Measurements from ENCODE around the gene ZNF184. TPM values are rescaled to one million over a fixed set of nuclear protein-coding genes. Genes with fewer than 3 reads are reported as not detected.

ZNF184 gene
- total and polyA plus RNA-seq, 9 of the 15 experiments (the other 6 are each of a cell fraction or from before 2014, with no cell fraction given) = 7.6 to 22.2 (median 12.8) TPM

DNA sequence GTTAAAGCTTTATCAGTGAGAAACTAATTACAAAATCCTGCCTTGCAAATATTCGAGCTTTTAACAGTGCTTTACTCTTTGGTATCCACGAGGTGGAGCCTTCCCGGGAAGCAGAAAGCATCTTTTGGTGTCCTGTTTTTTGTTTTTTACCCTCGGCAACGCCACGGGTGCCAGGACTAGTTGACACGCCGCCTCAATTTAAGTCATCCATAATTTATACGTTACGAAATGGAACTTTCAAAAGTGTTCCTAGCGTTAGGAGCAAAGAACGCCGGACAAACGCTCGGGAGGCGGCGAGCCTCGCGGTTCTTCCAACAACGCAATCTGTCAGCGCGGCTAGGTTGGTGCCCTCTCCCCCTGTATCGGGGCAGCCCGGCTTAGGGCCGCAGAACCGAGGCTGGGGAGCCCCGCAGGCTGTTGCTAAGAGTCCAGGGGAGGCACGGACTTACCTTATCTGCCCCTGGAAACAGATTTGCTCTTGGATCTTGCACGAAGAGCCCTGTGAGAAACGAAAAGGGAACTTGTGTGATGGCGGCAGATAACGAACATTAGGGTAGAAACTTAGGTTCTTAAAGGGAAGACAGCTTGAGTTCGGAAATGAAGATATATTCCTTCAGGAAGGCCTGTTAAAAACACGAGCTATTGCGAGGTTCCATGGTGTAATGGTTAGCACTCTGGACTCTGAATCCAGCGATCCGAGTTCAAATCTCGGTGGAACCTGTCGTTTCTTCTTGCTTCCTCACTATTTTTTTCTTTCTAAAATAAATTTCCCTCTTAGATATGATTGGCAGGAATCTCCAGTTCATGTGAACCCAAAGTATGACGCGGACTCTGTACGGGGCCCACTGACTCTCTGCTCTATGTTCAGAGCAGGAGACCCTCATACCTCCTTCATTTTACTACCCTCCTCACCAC is 46.2 kb upstream of the ZNF184 start (continued):
- TF ChIP-seq PREB (CRISPR knock-in tag; IDR thresholded peaks at IDR 0.05) (peak; percentile 99), ZNF263 (CRISPR knock-in tag; IDR thresholded peaks at IDR 0.05; ENCODE audit: borderline replicate concordance) (no peak; the same call in 1 of the 2 replicates), ZNF551 (CRISPR knock-in tag; IDR thresholded peaks at IDR 0.05) (no peak), XRCC4 (IDR thresholded peaks at IDR 0.05; ENCODE audit: extremely low read depth, insufficient read depth, insufficient read length) (no peak), ZNF507 (tag; conservative IDR thresholded peaks at IDR 0.05) (no peak), ZNF143 (CRISPR knock-in tag; IDR thresholded peaks at IDR 0.05) (no peak), GABPB1 (CRISPR knock-in tag; IDR thresholded peaks at IDR 0.05) (peak; percentile 72; the same call in 1 of the 2 replicates), ZNF583 (CRISPR knock-in tag; IDR thresholded peaks at IDR 0.05) (no peak), SUPT5H (IDR thresholded peaks at IDR 0.05) (no peak; the same call in 1 of the 2 replicates), TAF1 (IDR thresholded peaks at IDR 0.05; ENCODE audit: control insufficient read depth, extremely low read depth, insufficient read depth, low read length, severe bottlenecking) (no peak), SRF (CRISPR knock-in tag; IDR thresholded peaks at IDR 0.05) (no peak; a peak in 1 of 4 replicates), TSC22D4 (tag; IDR thresholded peaks at IDR 0.05) (no peak), ZNF184 (CRISPR knock-in tag; IDR thresholded peaks at IDR 0.05) (no peak), KAT8 (IDR thresholded peaks at IDR 0.05; ENCODE audit: low read depth) (no peak), NCOA4 (IDR thresholded peaks at IDR 0.05; ENCODE audit: partially characterized antibody) (no peak), E2F8 (IDR thresholded peaks at IDR 0.05; ENCODE audit: low read depth, partially characterized antibody) (peak; percentile 78), HNRNPLL (IDR thresholded peaks at IDR 0.05; ENCODE audit: low read depth, low read length, poor library complexity, severe bottlenecking) (peak; percentile 67), DACH1 (IDR thresholded peaks at IDR 0.05; ENCODE audit: partially characterized antibody) (peak; percentile 9), MITF (IDR thresholded peaks at IDR 0.05) (no peak)
- TF ChIP-seq, protein P1, sequence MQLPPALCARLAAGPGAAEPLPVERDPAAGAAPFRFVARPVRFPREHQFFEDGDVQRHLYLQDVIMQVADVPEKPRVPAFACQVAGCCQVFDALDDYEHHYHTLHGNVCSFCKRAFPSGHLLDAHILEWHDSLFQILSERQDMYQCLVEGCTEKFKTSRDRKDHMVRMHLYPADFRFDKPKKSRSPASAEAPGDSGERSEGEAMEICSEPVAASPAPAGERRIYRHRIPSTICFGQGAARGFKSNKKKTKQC (CRISPR knock-in tag; IDR thresholded peaks at IDR 0.05) = no peak

All from K562 (cell line).